Mesothelial cell of epicardium (in vitro differentiated cells): ENCODE measurements around the gene PAPLN. TPM values are rescaled to one million over a fixed set of nuclear protein-coding genes. Genes with fewer than 3 reads are reported as not detected.

Experiments used
- DNase-seq, 2 experiments: peaks; one replicate each; pipeline ENCODE4 v3.0.0; 2021; ENCODE audit warnings: low spot score in 2 of 2; ENCODE audit not compliant: unreplicated experiment in 2 of 2
- H3K27ac Mint-ChIP-seq: 2 replicates; pipeline ENCODE4 v1.8.0; 2021; ENCODE audit warnings: mixed read lengths
- H3K27me3 Mint-ChIP-seq: 2 replicates; pipeline ENCODE4 v1.8.0; 2021; ENCODE audit warnings: low read depth, mixed read lengths
- H3K36me3 Mint-ChIP-seq: 2 replicates; pipeline ENCODE4 v1.8.0; 2021; ENCODE audit warnings: mixed read lengths
- H3K4me1 Mint-ChIP-seq: 2 replicates; pipeline ENCODE4 v1.8.0; 2021; ENCODE audit warnings: mixed read lengths
- H3K4me3 Mint-ChIP-seq: 2 replicates; pipeline ENCODE4 v1.8.0; 2021; ENCODE audit warnings: mild to moderate bottlenecking, moderate library complexity, mixed read lengths
- H3K9me3 Mint-ChIP-seq: 2 replicates; pipeline ENCODE4 v1.8.0; 2021; ENCODE audit warnings: mixed read lengths
- total RNA-seq: library from RNA; stranded (reverse); gene quantifications from 3 replicates; pipeline ENCODE4 v1.2.1, GENCODE V29; 2021
- TF ChIP-seq, protein P1 (sequence below): fragments of 200-600 bp; sonication (generic); IDR thresholded peaks from one replicate; pipeline ENCODE4 v1.5.0; 2021; ENCODE audit warnings: antibody characterized with exemption; ENCODE audit not compliant: unreplicated experiment

The PAPLN gene
- total RNA-seq, 1 donor from 2014 or later, result 10.6 TPM

DNA sequence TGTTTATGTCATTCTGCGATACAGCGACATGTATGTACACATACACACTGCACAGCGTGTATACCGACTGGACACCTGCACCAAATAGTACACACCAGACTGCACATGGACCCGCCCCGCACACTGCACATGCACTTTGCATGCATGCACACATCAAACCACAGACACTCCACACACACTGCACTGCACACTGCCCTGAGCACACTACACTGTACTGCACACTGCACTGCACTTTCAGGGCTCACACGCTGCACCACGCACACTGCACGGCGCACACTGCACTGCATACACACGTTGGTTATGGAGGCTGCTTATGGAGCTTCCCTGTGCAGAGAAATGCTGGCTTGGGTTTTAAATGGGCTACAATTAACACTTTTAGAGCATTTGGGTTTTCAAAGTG is 1.6 kb downstream of the PAPLN start:
- no peak overlapping the region for H3K27ac Mint-ChIP-seq
- TF ChIP-seq, protein P1, sequence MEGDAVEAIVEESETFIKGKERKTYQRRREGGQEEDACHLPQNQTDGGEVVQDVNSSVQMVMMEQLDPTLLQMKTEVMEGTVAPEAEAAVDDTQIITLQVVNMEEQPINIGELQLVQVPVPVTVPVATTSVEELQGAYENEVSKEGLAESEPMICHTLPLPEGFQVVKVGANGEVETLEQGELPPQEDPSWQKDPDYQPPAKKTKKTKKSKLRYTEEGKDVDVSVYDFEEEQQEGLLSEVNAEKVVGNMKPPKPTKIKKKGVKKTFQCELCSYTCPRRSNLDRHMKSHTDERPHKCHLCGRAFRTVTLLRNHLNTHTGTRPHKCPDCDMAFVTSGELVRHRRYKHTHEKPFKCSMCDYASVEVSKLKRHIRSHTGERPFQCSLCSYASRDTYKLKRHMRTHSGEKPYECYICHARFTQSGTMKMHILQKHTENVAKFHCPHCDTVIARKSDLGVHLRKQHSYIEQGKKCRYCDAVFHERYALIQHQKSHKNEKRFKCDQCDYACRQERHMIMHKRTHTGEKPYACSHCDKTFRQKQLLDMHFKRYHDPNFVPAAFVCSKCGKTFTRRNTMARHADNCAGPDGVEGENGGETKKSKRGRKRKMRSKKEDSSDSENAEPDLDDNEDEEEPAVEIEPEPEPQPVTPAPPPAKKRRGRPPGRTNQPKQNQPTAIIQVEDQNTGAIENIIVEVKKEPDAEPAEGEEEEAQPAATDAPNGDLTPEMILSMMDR, result no peak
- no peaks in the 10 kb centered on the region for H3K9me3 Mint-ChIP-seq
- H3K36me3 Mint-ChIP-seq, result no peaks in the 10 kb centered on the region
- peak overlapping the region; percentile 64 for H3K4me3 Mint-ChIP-seq
- DNase-seq, result no peak
- peaks cover 85% of the 10 kb centered on the region for H3K27me3 Mint-ChIP-seq
- H3K4me1 Mint-ChIP-seq, result peaks cover 41% of the 10 kb centered on the region

- Mint-ChIP-seq H3K27me3 (peaks cover 83% of the 10 kb centered on the region), H3K4me1 (peaks cover 39% of the 10 kb centered on the region), H3K27ac (no peak overlapping the region), H3K4me3 (peak overlapping the region; percentile 57), H3K36me3 (no peaks in the 10 kb centered on the region), H3K9me3 (no peaks in the 10 kb centered on the region)
- DNase-seq, result peak in 1 of 2 experiments; percentile 57
- TF ChIP-seq, protein P1, result no peak
Observed at GRCh38 chr14:73239393-73240241, 2.3 kb downstream of the PAPLN start.

GRCh38 chr14:73240816-73241480 is 3.6 kb downstream of the PAPLN start:
- H3K4me3 Mint-ChIP-seq, result no peak overlapping the region

GRCh38 chr14:73241481-73242165 is 4.3 kb downstream of the PAPLN start:
- peaks cover 63% of the 10 kb centered on the region for H3K27me3 Mint-ChIP-seq
- H3K4me3 Mint-ChIP-seq, result no peak overlapping the region
- no peak overlapping the region for H3K27ac Mint-ChIP-seq
- no peaks in the 10 kb centered on the region for H3K9me3 Mint-ChIP-seq
- no peaks in the 10 kb centered on the region for H3K36me3 Mint-ChIP-seq
- no peak for DNase-seq
- peaks cover 22% of the 10 kb centered on the region for H3K4me1 Mint-ChIP-seq
- TF ChIP-seq, protein P1, result no peak

More at GRCh38 chr14:73240816-73241480, 3.6 kb downstream of the PAPLN start:
- DNase-seq, result no peak
- Mint-ChIP-seq H3K9me3 (no peaks in the 10 kb centered on the region), H3K4me1 (peaks cover 27% of the 10 kb centered on the region), H3K27me3 (peaks cover 70% of the 10 kb centered on the region), H3K36me3 (no peaks in the 10 kb centered on the region), H3K27ac (no peak overlapping the region)
- TF ChIP-seq, protein P1, result no peak

- H3K27ac Mint-ChIP-seq, result no peak overlapping the region
- no peak overlapping the region for H3K4me3 Mint-ChIP-seq
- no peak for DNase-seq
- no peaks in the 10 kb centered on the region for H3K9me3 Mint-ChIP-seq
- TF ChIP-seq, protein P1, result no peak
- H3K36me3 Mint-ChIP-seq, result no peaks in the 10 kb centered on the region
- peaks cover 57% of the 10 kb centered on the region for H3K27me3 Mint-ChIP-seq
- peaks cover 16% of the 10 kb centered on the region for H3K4me1 Mint-ChIP-seq
Observed at GRCh38 chr14:73242357-73242901, 5.1 kb downstream of the PAPLN start.
